Liver (tissue), 3 donors: ENCODE measurements around the gene EXOC1L.

Experiments used
- CTCF ChIP-seq: fragments of 150-350 bp; IDR thresholded peaks from 2 replicates; pipeline ENCODE4 v1.5.1; 2017; ENCODE audit warnings: improper control_type of control experiment, low read depth, low read length; ENCODE audit not compliant: missing input control
- EGR1 ChIP-seq, 2 donors: IDR thresholded peaks; 2 replicates each; pipeline ENCODE4 v1.6.1; 2016 to 2018; ENCODE audit warnings: antibody characterized with exemption in 2 of 2, low read depth in 2 of 2
- FOXA1 ChIP-seq: IDR thresholded peaks from 2 replicates; pipeline ENCODE4 v1.6.1; 2016; ENCODE audit warnings: antibody characterized with exemption
- GABPA ChIP-seq, 2 donors: IDR thresholded peaks in 1 of 2; conservative IDR thresholded peaks in 1 of 2; 2 replicates each; pipeline ENCODE4 v1.6.1; 2016; ENCODE audit warnings: antibody characterized with exemption in 2 of 2, mild to moderate bottlenecking in 1 of 2, moderate library complexity in 1 of 2
- HNF4G ChIP-seq: IDR thresholded peaks from 2 replicates; pipeline ENCODE4 v1.6.1; 2016; ENCODE audit warnings: antibody characterized with exemption
- JUND ChIP-seq, 2 donors: IDR thresholded peaks; 2 replicates each; pipeline ENCODE4 v1.6.1; 2016; ENCODE audit warnings: antibody characterized with exemption in 2 of 2
- MAX ChIP-seq: IDR thresholded peaks from 2 replicates; pipeline ENCODE4 v1.6.1; 2016; ENCODE audit warnings: antibody characterized with exemption
- NR2F2 ChIP-seq: IDR thresholded peaks from 2 replicates; pipeline ENCODE4 v1.6.1; 2016; ENCODE audit warnings: antibody characterized with exemption
- RAD21 ChIP-seq, 2 donors: IDR thresholded peaks; 2 replicates each; pipeline ENCODE4 v1.6.1; 2016; ENCODE audit warnings: antibody characterized with exemption in 2 of 2, mild to moderate bottlenecking in 2 of 2
- REST ChIP-seq: IDR thresholded peaks from 2 replicates; pipeline ENCODE4 v1.6.1; 2016; ENCODE audit warnings: antibody characterized with exemption, mild to moderate bottlenecking
- TAF1 ChIP-seq: conservative IDR thresholded peaks from 2 replicates; pipeline ENCODE4 v1.6.1; 2016; ENCODE audit warnings: antibody characterized with exemption, mild to moderate bottlenecking
- YY1 ChIP-seq: IDR thresholded peaks from 2 replicates; pipeline ENCODE4 v1.6.1; 2016; ENCODE audit warnings: antibody characterized with exemption, mild to moderate bottlenecking
- donor health status: healthy.
- donor health status: healthy.

GRCh38 chr4:55837903-55838302, 18.3 kb downstream of the EXOC1L start:
- TF ChIP-seq CTCF, result no peak
- no peak for TF ChIP-seq MAX
- TF ChIP-seq REST, result no peak
- no peak for TF ChIP-seq GABPA (IDR thresholded peaks at IDR 0.05 in 1 of 2, conservative IDR thresholded peaks at IDR 0.05 in 1 of 2)
- no peak for TF ChIP-seq RAD21 (IDR thresholded peaks at IDR 0.05)
- TF ChIP-seq FOXA1, result no peak
- TF ChIP-seq JUND (IDR thresholded peaks at IDR 0.05), result no peak
- no peak for TF ChIP-seq YY1
- no peak for TF ChIP-seq TAF1
- no peak for TF ChIP-seq HNF4G
- no peak for TF ChIP-seq EGR1 (IDR thresholded peaks at IDR 0.05; ENCODE audit: low read depth in 2 of 2)
- no peak for TF ChIP-seq NR2F2
